ENCODE measurements around the gene CEMIP2. TPM values are rescaled to one million over a fixed set of nuclear protein-coding genes. Genes with fewer than 3 reads are reported as not detected.

Gene CEMIP2
- total RNA-seq: 58.8 TPM

GRCh38 chr9:71768388-71769174 is at the start of gene CEMIP2:
Gene CEMIP2 (minus strand): TSS chr9:71768513. CDS start chr9:71750373, 18,140 bp downstream.

Other genes with a start within 250 kb of the CEMIP2 start
- 75.0 TPM for gene ABHD17B, start 142.7 kb upstream of the CEMIP2 start, total RNA-seq
- 20.1 TPM for gene C9orf85, start 143.1 kb upstream of the CEMIP2 start, total RNA-seq